MM.1S (cell line): ENCODE data around the gene C19orf73.

ENCODE experiments used
- EZH2 ChIP-seq: fragments of 300-600 bp; sonication (generic); optimal IDR thresholded peaks from 2 replicates; pipeline ENCODE3; 2017; ENCODE audit warnings: low read depth, mild to moderate bottlenecking, antibody characterized with exemption, low read length, mixed read lengths
- EZH2phosphoT487 ChIP-seq: fragments of 300-600 bp; sonication (generic); IDR thresholded peaks from 2 replicates; pipeline ENCODE4 v1.6.1; 2018; ENCODE audit warnings: antibody characterized with exemption, low read length
- TF ChIP-seq, protein P1 (sequence below): fragments of 300-600 bp; sonication (generic); IDR thresholded peaks from 2 replicates; pipeline ENCODE4 v1.5.1; 2016; ENCODE audit warnings: antibody characterized with exemption, low read length, mixed read lengths

DNA sequence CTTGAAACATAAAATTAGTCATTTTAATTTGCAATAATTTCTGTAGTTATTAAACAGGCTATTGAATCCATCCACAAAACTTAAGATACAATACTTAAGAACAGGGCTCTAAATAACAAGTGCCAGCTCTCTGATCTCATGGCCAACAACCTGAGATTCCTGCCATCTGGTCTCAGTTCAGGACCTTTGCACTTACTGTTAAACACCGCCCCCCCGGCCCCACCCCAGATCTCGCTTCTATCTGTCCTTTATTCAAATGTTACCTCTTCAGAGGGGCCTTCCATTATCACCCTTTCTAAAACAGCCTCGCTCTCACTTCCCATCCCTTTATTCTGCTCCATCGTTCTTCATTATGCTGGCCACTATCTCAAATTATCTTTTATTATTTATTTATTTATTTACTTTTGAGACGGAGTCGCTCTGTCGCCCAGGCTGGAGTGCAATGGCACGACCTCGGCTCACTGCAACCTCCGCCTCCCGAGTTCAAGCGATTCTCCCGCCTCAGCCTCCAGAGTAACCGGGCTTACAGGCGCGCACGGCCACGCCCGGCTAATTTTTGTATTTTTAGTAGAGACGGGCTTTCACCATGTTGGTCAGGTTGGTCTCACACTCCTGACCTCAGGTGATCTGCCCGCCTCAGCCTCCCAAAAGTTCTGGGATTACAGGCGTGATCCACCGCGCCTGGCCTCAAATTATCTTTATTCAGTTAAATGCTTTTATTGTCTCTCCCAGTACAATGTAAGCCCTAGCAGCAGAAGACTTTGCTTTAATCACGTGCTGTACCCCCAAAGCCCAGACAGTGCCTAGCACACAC is 34.5 kb downstream of the C19orf73 start:
- TF ChIP-seq EZH2 (no peak), EZH2phosphoT487 (no peak)
- TF ChIP-seq, protein P1, sequence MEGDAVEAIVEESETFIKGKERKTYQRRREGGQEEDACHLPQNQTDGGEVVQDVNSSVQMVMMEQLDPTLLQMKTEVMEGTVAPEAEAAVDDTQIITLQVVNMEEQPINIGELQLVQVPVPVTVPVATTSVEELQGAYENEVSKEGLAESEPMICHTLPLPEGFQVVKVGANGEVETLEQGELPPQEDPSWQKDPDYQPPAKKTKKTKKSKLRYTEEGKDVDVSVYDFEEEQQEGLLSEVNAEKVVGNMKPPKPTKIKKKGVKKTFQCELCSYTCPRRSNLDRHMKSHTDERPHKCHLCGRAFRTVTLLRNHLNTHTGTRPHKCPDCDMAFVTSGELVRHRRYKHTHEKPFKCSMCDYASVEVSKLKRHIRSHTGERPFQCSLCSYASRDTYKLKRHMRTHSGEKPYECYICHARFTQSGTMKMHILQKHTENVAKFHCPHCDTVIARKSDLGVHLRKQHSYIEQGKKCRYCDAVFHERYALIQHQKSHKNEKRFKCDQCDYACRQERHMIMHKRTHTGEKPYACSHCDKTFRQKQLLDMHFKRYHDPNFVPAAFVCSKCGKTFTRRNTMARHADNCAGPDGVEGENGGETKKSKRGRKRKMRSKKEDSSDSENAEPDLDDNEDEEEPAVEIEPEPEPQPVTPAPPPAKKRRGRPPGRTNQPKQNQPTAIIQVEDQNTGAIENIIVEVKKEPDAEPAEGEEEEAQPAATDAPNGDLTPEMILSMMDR: no peak
